Calu3 (cell line): Measurements from ENCODE around the gene CATSPERB. TPM values are rescaled to one million over a fixed set of nuclear protein-coding genes. Genes with fewer than 3 reads are reported as not detected.

Experiments
- BruUV-seq: library from RNA; stranded (reverse); fragments of 400-500 nt; replicated peaks from 2 replicates; lab custom pipeline; 2021; lab: Mats Ljungman, UMichigan
- CTCF ChIA-PET: fragments of 300-600 bp; sonication (Branson Sonifier 250); formaldehyde crosslinking; loops from one replicate; lab custom pipeline; 2022; ENCODE audit warnings: antibody characterized with exemption; lab: Charles Lee
- DNase-seq: peaks from one replicate; pipeline ENCODE4 v3.0.0; 2022
- H3K27ac Mint-ChIP-seq: one replicate; pipeline ENCODE4 v1.8.0; 2022; ENCODE audit warnings: mixed read lengths; ENCODE audit not compliant: unreplicated experiment
- H3K27me3 Mint-ChIP-seq: one replicate; pipeline ENCODE4 v1.8.0; 2022; ENCODE audit warnings: mixed read lengths; ENCODE audit not compliant: unreplicated experiment
- H3K36me3 Mint-ChIP-seq: one replicate; pipeline ENCODE4 v1.8.0; 2022; ENCODE audit warnings: mild to moderate bottlenecking, moderate library complexity, mixed read lengths; ENCODE audit not compliant: insufficient read depth, unreplicated experiment
- H3K4me1 Mint-ChIP-seq: one replicate; pipeline ENCODE4 v1.8.0; 2022; ENCODE audit warnings: mild to moderate bottlenecking, low read depth, mixed read lengths; ENCODE audit not compliant: unreplicated experiment
- H3K4me3 Mint-ChIP-seq: one replicate; pipeline ENCODE4 v1.8.0; 2022; ENCODE audit warnings: mild to moderate bottlenecking, low read depth, moderate library complexity, mixed read lengths; ENCODE audit not compliant: unreplicated experiment
- H3K9me3 Mint-ChIP-seq: one replicate; pipeline ENCODE4 v1.8.0; 2022; ENCODE audit warnings: low read depth, mixed read lengths; ENCODE audit not compliant: unreplicated experiment
- CTCF ChIP-seq: fragments of 200-600 bp; IDR thresholded peaks from one replicate; pipeline ENCODE4 v1.8.0; 2022; ENCODE audit warnings: antibody characterized with exemption; ENCODE audit not compliant: unreplicated experiment
- intact Hi-C: fragments of 100-400 bp; cut with micrococcal nuclease; formaldehyde crosslinking; loops from one replicate; pipeline ENCODE4 v1.10.0; 2022; ENCODE audit not compliant: unreplicated experiment
- total RNA-seq: library from RNA; stranded (reverse); gene quantifications from 2 replicates; pipeline ENCODE4 v1.2.3, GENCODE V29; 2022

The CATSPERB gene
- total RNA-seq, 1 experiment from 2014 or later, result 10.2 TPM

- H3K4me3 Mint-ChIP-seq, result no peak overlapping the region
- no peaks in the 10 kb centered on the region for H3K36me3 Mint-ChIP-seq
- DNase-seq, result no peak
- no peak for TF ChIP-seq CTCF
- H3K4me1 Mint-ChIP-seq, result no peaks in the 10 kb centered on the region
- no peaks in the 10 kb centered on the region for H3K27me3 Mint-ChIP-seq
- peaks cover 2% of the 10 kb centered on the region for H3K9me3 Mint-ChIP-seq
- intact Hi-C loops, result no loop called here
- no peak overlapping the region for H3K27ac Mint-ChIP-seq
- BruUV-seq, result no TSS peak
- CTCF ChIA-PET, result no interaction called here
Measured at GRCh38 chr14:91706996-91707395, 24.9 kb downstream of the CATSPERB start.

- intact Hi-C loops, result no loop called here
- no peak overlapping the region for H3K4me3 Mint-ChIP-seq
- TF ChIP-seq CTCF, result no peak
- no peaks in the 10 kb centered on the region for H3K4me1 Mint-ChIP-seq
- H3K27ac Mint-ChIP-seq, result no peak overlapping the region
- DNase-seq, result no peak
- BruUV-seq, result no TSS peak
- H3K27me3 Mint-ChIP-seq, result no peaks in the 10 kb centered on the region
- no peaks in the 10 kb centered on the region for H3K36me3 Mint-ChIP-seq
- peaks cover 4% of the 10 kb centered on the region for H3K9me3 Mint-ChIP-seq
- CTCF ChIA-PET, result no interaction called here
Measured at GRCh38 chr14:91694643-91695042, 37.2 kb downstream of the CATSPERB start.

GRCh38 chr14:91693346-91693745, 38.5 kb downstream of the CATSPERB start:
- Mint-ChIP-seq H3K36me3 (no peaks in the 10 kb centered on the region), H3K4me3 (no peak overlapping the region), H3K27me3 (no peaks in the 10 kb centered on the region), H3K9me3 (peaks cover 6% of the 10 kb centered on the region), H3K27ac (no peak overlapping the region), H3K4me1 (no peaks in the 10 kb centered on the region)
- CTCF ChIA-PET, result no interaction called here
- intact Hi-C loops, result no loop called here
- no peak for TF ChIP-seq CTCF
- DNase-seq, result peak; percentile 9
- BruUV-seq, result no TSS peak

GRCh38 chr14:91692075-91692474, 39.8 kb downstream of the CATSPERB start:
- DNase-seq, result no peak
- intact Hi-C loops, result no loop called here
- no peaks in the 10 kb centered on the region for H3K27me3 Mint-ChIP-seq
- no peaks in the 10 kb centered on the region for H3K4me1 Mint-ChIP-seq
- no peak for TF ChIP-seq CTCF
- no peak overlapping the region for H3K27ac Mint-ChIP-seq
- BruUV-seq, result no TSS peak
- peaks cover 4% of the 10 kb centered on the region for H3K9me3 Mint-ChIP-seq
- CTCF ChIA-PET, result no interaction called here
- no peaks in the 10 kb centered on the region for H3K36me3 Mint-ChIP-seq
- no peak overlapping the region for H3K4me3 Mint-ChIP-seq
